Left lung (tissue), 10 donors: Measurements from ENCODE around the gene CLDN24. TPM values are rescaled to one million over a fixed set of nuclear protein-coding genes. Genes with fewer than 3 reads are reported as not detected.
A peak's percentile ranks its signal among the peaks of the same experiment; 100 is the strongest.

Experiments
- ATAC-seq: fragments of 200-7000 bp; cut with Tn5 transposase; one replicate; pipeline ENCODE4 v1.9.1; 2020; ENCODE audit warnings: moderate library complexity
- DNase-seq, 4 donors: peaks; one replicate each; pipeline ENCODE4 v3.0.0-alpha.2; 2013 to 2020
- H3K27ac ChIP-seq, 2 donors: fragments of 200-600 bp; sonication (generic) in 1 of 2; one replicate each; pipeline versions ENCODE4 v1.5.0 to v1.8.0; 2020 to 2021
- H3K27me3 ChIP-seq, 2 donors: fragments of 200-600 bp; sonication (generic) in 1 of 2; one replicate each; pipeline versions ENCODE4 v1.5.0 to v1.8.0; 2020 to 2021
- H3K36me3 ChIP-seq, 2 donors: fragments of 200-600 bp; sonication (generic) in 1 of 2; one replicate each; pipeline versions ENCODE4 v1.5.0 to v1.8.0; 2020 to 2021
- H3K4me1 ChIP-seq, 2 donors: fragments of 200-600 bp; one replicate each; pipeline ENCODE4 v1.8.0; 2021
- H3K4me3 ChIP-seq, 2 donors: fragments of 200-600 bp; sonication (generic) in 1 of 2; one replicate each; pipeline versions ENCODE4 v1.5.0 to v1.8.0; 2020 to 2021; ENCODE audit warnings: mild to moderate bottlenecking in 1 of 2
- H3K9me3 ChIP-seq, 2 donors: fragments of 200-600 bp; sonication (generic) in 1 of 2; one replicate each; pipeline versions ENCODE4 v1.5.0 to v1.8.0; 2020 to 2021
- CTCF ChIP-seq, 2 donors: fragments of 200-600 bp; sonication (generic) in 1 of 2; IDR thresholded peaks; one replicate each; pipeline versions ENCODE4 v1.5.0 to v1.8.0; 2021; ENCODE audit warnings: antibody characterized with exemption in 2 of 2
- intact Hi-C, 2 donors: fragments of 100-400 bp; cut with DNase I; formaldehyde crosslinking; loops; one replicate each; pipeline versions ENCODE4 v1.11.2 to v1.14.2; 2022
- polyA plus RNA-seq, 6 donors: library from polyadenylated mRNA; unstranded; fragments of 120-200 nt; gene quantifications; one replicate each; pipeline ENCODE4 v1.2.1, GENCODE V29; 2013; ENCODE audit not compliant: insufficient read length in 6 of 6
- total RNA-seq, 2 donors: library from RNA; stranded (reverse); fragmentation: NEBNext Ultra II Directional; extraction: Animal tissue kit (Norgen Biotek cat#: 25700); gene quantifications; one replicate each; pipeline ENCODE4 v1.2.1, GENCODE V29; 2021
- donor health status: DM: no; HTN: yes; CAD: no.
- donor health status: DM: no; HTN: no; CAD: no.

Gene CLDN24
- total and polyA plus RNA-seq, 8 donors = 0.25 to 0.53 TPM; not detected in 6

GRCh38 chr4:183303301-183303700, 18.9 kb downstream of the CLDN24 start:
- DNase-seq (no peak), ATAC-seq (peak; percentile 66)
- Histone ChIP-seq H3K36me3 (peaks cover 0 to 4% of the 10 kb centered on the region in 2 donors), H3K27ac (no peak overlapping the region), H3K4me3 (no peak overlapping the region), H3K9me3 (no peaks in the 10 kb centered on the region), H3K4me1 (no peaks in the 10 kb centered on the region), H3K27me3 (no peaks in the 10 kb centered on the region)
- no peak for TF ChIP-seq CTCF (IDR thresholded peaks at IDR 0.05)
- intact Hi-C loops = no loop called here

- intact Hi-C loops = no loop called here
- Histone ChIP-seq H3K4me3 (no peak overlapping the region), H3K36me3 (peaks cover 0 to 22% of the 10 kb centered on the region in 2 donors), H3K9me3 (no peaks in the 10 kb centered on the region), H3K4me1 (no peaks in the 10 kb centered on the region), H3K27ac (peak overlapping the region in 1 of 2 donors; percentile 39), H3K27me3 (no peaks in the 10 kb centered on the region)
- ATAC-seq (no peak), DNase-seq (no peak)
- TF ChIP-seq CTCF (IDR thresholded peaks at IDR 0.05) = no peak
These were observed 21.6 kb downstream of the CLDN24 start for GRCh38 chr4:183300655-183301054.

GRCh38 chr4:183300070-183300469, 22.2 kb downstream of the CLDN24 start:
- Histone ChIP-seq H3K4me3 (no peak overlapping the region), H3K4me1 (no peaks in the 10 kb centered on the region), H3K36me3 (peaks cover 0 to 23% of the 10 kb centered on the region in 2 donors), H3K27me3 (no peaks in the 10 kb centered on the region), H3K27ac (peak overlapping the region; percentile 26 to 39), H3K9me3 (no peaks in the 10 kb centered on the region)
- ATAC-seq = peak; percentile 95
- DNase-seq = peak in 3 of 4 donors; percentile 20 to 63 (median 54)
- no peak for TF ChIP-seq CTCF (IDR thresholded peaks at IDR 0.05)
- intact Hi-C loops = no loop called here

GRCh38 chr4:183299464-183299863, 22.8 kb downstream of the CLDN24 start:
- intact Hi-C loops = no loop called here
- no peaks in the 10 kb centered on the region for H3K4me1 ChIP-seq
- peaks cover 0 to 27% of the 10 kb centered on the region in 2 donors for H3K36me3 ChIP-seq
- H3K4me3 ChIP-seq = no peak overlapping the region
- no peaks in the 10 kb centered on the region for H3K9me3 ChIP-seq
- ATAC-seq (no peak), DNase-seq (no peak)
- H3K27ac ChIP-seq = peak overlapping the region; percentile 26 to 39
- H3K27me3 ChIP-seq = no peaks in the 10 kb centered on the region
- no peak for TF ChIP-seq CTCF (IDR thresholded peaks at IDR 0.05)

DNA sequence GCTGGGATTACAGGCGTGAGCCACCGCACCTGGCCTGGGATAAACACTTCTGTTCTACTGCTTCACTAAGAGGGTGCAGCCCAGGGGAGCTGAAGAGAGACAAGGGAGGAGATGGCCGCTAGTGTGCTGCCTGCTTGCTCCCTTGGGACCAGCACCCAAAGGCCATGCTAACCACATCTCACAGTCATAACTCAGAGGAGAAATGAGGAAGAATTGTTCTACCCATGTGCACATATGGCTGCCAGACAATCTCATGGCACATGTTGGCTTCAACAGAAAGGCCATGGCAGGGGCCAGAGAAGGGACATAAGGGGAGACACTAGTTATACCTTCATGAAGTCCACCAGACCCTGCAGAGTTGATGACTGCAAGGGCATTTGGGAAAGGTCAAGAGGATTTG, 24.6 kb downstream of the CLDN24 start:
- no peak overlapping the region for H3K27ac ChIP-seq
- H3K36me3 ChIP-seq = peaks cover 0 to 27% of the 10 kb centered on the region in 2 donors
- H3K4me1 ChIP-seq = no peaks in the 10 kb centered on the region
- H3K4me3 ChIP-seq = no peak overlapping the region
- no peaks in the 10 kb centered on the region for H3K9me3 ChIP-seq
- TF ChIP-seq CTCF (IDR thresholded peaks at IDR 0.05) = no peak
- H3K27me3 ChIP-seq = no peaks in the 10 kb centered on the region
- DNase-seq (no peak), ATAC-seq (no peak)
- intact Hi-C loops = no loop called here
